ENCODE results near the gene ME3. TPM values are rescaled to one million over a fixed set of nuclear protein-coding genes. Genes with fewer than 3 reads are reported as not detected.

Gene ME3
- polyA plus RNA-seq, 1 donor (not counting 4 experiments of a cell fraction or from before 2014, with no cell fraction given), result 1.0 TPM

GRCh38 chr11:86475027-86475426 is 197.4 kb downstream of the ME3 start:
- no peak overlapping the region for H3K27ac ChIP-seq (ENCODE audit: control insufficient read depth, insufficient read depth, low read length)
- dilution Hi-C loops (cut with MboI; ENCODE audit: extremely low pct_ligation_motif_present, low sequenced_read_pairs), result no loop called here

GRCh38 chr11:86473991-86474833 is 198.2 kb downstream of the ME3 start:
- no peak overlapping the region for H3K4me3 ChIP-seq (ENCODE audit: control insufficient read depth in 2 of 3, extremely low read depth in 1 of 3, insufficient read depth in 2 of 3, low read depth in 1 of 3, low read length in 3 of 3)
- H3K4me2 ChIP-seq (ENCODE audit: control insufficient read depth, extremely low read depth, insufficient read depth, low read depth, low read length), result peak overlapping the region; percentile 36
- FAIRE-seq (peak; percentile 34), DNase-seq (ENCODE audit: low read depth, low spot score) (no peak)
- TF ChIP-seq CTCF (optimal IDR thresholded peaks at IDR 0.05 in 1 of 3, IDR thresholded peaks at IDR 0.05 in 1 of 3, conservative IDR thresholded peaks at IDR 0.05 in 1 of 3; ENCODE audit: extremely low read depth in 1 of 3, insufficient read depth in 2 of 3, low read length in 3 of 3) (no peak), EZH2 (IDR thresholded peaks at IDR 0.05; ENCODE audit: low read length) (no peak)
- H3K4me1 ChIP-seq (ENCODE audit: control insufficient read depth, extremely low read depth, insufficient read depth, low read length), result peaks cover 9% of the 10 kb centered on the region
- peak overlapping the region; percentile 25 for H2AFZ ChIP-seq (ENCODE audit: control insufficient read depth, low read length)
- no peaks in the 10 kb centered on the region for H3K9me3 ChIP-seq (ENCODE audit: control insufficient read depth, low read depth, low read length)
- H4K20me1 ChIP-seq (ENCODE audit: control insufficient read depth, extremely low read depth, insufficient read depth, low read length), result no peaks in the 10 kb centered on the region
- no peaks in the 10 kb centered on the region for H3K79me2 ChIP-seq (ENCODE audit: control insufficient read depth, insufficient read depth, low read length)
- no peaks in the 10 kb centered on the region for H3K27me3 ChIP-seq (ENCODE audit: control insufficient read depth, extremely low read depth, insufficient read depth, low read length)
- dilution Hi-C loops (cut with MboI; ENCODE audit: extremely low pct_ligation_motif_present, low sequenced_read_pairs), result no loop called here
- H3K36me3 ChIP-seq (ENCODE audit: control insufficient read depth in 2 of 2, extremely low read depth in 1 of 2, insufficient read depth in 2 of 2, low read length in 2 of 2), result no peaks in the 10 kb centered on the region
- peak overlapping the region; percentile 42 for H3K27ac ChIP-seq (ENCODE audit: control insufficient read depth, insufficient read depth, low read length)
- no peaks in the 10 kb centered on the region for H3K9me1 ChIP-seq (ENCODE audit: control insufficient read depth, extremely low read depth, insufficient read depth, low read length)
- no peak overlapping the region for H3K9ac ChIP-seq (ENCODE audit: control insufficient read depth, extremely low read depth, insufficient read depth, low read length)

More at GRCh38 chr11:86475027-86475426, 197.4 kb downstream of the ME3 start:
- H3K9me1 ChIP-seq (ENCODE audit: control insufficient read depth, extremely low read depth, insufficient read depth, low read length), result no peaks in the 10 kb centered on the region
- TF ChIP-seq CTCF (optimal IDR thresholded peaks at IDR 0.05 in 1 of 3, IDR thresholded peaks at IDR 0.05 in 1 of 3, conservative IDR thresholded peaks at IDR 0.05 in 1 of 3; ENCODE audit: extremely low read depth in 1 of 3, insufficient read depth in 2 of 3, low read length in 3 of 3), result no peak
- TF ChIP-seq EZH2 (IDR thresholded peaks at IDR 0.05; ENCODE audit: low read length), result no peak
- no peaks in the 10 kb centered on the region for H3K79me2 ChIP-seq (ENCODE audit: control insufficient read depth, insufficient read depth, low read length)
- H3K27me3 ChIP-seq (ENCODE audit: control insufficient read depth, extremely low read depth, insufficient read depth, low read length), result no peaks in the 10 kb centered on the region
- H3K4me2 ChIP-seq (ENCODE audit: control insufficient read depth, extremely low read depth, insufficient read depth, low read depth, low read length), result no peak overlapping the region
- no peaks in the 10 kb centered on the region for H3K36me3 ChIP-seq (ENCODE audit: control insufficient read depth in 2 of 2, extremely low read depth in 1 of 2, insufficient read depth in 2 of 2, low read length in 2 of 2)
- H3K9me3 ChIP-seq (ENCODE audit: control insufficient read depth, low read depth, low read length), result no peaks in the 10 kb centered on the region
- FAIRE-seq (no peak), DNase-seq (ENCODE audit: low read depth, low spot score) (no peak)
- H4K20me1 ChIP-seq (ENCODE audit: control insufficient read depth, extremely low read depth, insufficient read depth, low read length), result no peaks in the 10 kb centered on the region
- no peak overlapping the region for H2AFZ ChIP-seq (ENCODE audit: control insufficient read depth, low read length)
- H3K4me1 ChIP-seq (ENCODE audit: control insufficient read depth, extremely low read depth, insufficient read depth, low read length), result peaks cover 9% of the 10 kb centered on the region
- H3K4me3 ChIP-seq (ENCODE audit: control insufficient read depth in 2 of 3, extremely low read depth in 1 of 3, insufficient read depth in 2 of 3, low read depth in 1 of 3, low read length in 3 of 3), result no peak overlapping the region
- H3K9ac ChIP-seq (ENCODE audit: control insufficient read depth, extremely low read depth, insufficient read depth, low read length), result no peak overlapping the region
